GM18519 (cell line): ENCODE measurements around the gene NFIA.

ENCODE experiments used
- ATAC-seq: cut with Tn5 transposase; IDR thresholded peaks from one replicate; pipeline ENCODE4 v1.9.1; 2021; ENCODE audit warnings: mild to moderate bottlenecking, moderate library complexity; ENCODE audit not compliant: unreplicated experiment, low FRiP score

The NFIA gene

DNA sequence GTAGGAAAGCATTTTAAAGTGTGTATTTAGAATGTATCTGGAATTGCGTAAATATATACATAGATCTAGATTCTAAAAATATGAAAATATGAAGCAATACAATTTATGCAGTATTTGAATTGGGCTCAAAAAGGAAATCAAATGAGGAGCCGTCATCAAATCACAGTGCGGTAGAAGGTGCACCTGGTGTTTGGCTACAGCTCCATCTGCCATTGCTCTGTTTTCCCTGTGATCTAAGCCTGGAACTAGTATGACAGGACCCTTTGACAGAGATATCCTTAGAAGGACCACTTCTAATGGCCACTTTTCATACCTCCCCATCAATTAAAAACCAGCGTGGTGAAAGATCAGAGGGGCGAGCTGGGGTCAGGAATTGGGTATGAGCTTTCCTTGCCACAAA, 202.6 kb downstream of the NFIA start:
- no peak for ATAC-seq

DNA sequence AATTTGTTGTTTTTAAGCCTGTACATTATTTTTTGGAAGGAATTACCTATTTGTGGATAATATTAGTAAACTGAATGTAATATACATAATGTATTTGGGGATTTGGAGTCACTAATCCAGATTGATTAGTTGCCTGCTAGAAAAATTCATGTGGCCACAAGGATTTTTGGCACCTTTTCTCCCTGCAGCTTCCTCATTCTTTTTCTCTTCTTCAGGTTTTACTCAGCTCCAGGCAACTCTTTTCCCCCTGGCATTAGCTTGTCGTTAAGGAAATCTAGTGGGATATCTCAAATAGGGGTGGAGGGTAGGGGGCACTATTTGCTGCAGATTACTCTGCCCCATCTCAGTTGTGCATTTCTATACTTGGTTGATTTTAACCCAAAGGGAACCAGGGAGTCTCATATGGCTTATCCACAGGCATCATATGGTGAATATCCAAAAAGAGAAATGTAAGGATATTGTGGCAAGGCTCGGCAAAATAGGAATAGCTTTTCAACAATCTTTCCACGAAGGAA, 203.1 kb downstream of the NFIA start:
- no peak for ATAC-seq

DNA sequence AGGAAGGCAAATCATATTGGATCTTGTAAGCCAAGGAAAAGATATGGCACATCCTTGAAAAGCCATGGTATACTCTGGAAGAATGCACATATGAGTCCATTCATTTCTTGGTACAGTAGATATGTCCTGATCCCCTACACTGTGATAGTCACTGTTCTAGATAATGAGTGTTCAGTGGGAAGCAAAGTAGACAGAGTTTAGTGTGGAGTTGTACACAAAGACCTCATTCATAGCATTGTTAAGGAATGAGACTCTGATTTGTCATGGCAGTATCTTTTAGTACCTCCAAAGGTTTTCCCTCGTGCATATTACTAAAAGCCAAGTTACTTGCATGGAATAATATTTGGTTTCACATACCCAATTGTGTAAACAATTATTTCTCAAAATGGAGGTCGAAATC, 204.7 kb downstream of the NFIA start:
- ATAC-seq: no peak

DNA sequence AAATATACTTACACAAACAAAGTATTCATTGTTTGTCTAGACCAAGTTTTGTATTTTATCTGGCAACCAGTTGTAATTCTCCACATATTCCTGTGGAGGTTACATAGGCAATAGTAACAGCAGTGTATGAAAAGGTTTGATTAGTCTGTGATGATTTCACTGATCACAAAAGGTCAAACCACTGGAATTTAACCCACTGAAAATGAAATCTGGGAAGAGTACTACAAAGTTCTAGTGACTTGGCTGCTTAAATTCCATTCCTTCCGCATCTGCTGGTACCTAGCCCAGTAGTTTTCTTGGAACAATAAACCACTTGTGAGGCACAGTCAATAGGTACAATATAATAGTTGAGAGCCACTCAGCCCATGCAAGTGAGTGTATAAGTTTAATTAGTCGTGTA, 205.4 kb downstream of the NFIA start:
- ATAC-seq: no peak

DNA sequence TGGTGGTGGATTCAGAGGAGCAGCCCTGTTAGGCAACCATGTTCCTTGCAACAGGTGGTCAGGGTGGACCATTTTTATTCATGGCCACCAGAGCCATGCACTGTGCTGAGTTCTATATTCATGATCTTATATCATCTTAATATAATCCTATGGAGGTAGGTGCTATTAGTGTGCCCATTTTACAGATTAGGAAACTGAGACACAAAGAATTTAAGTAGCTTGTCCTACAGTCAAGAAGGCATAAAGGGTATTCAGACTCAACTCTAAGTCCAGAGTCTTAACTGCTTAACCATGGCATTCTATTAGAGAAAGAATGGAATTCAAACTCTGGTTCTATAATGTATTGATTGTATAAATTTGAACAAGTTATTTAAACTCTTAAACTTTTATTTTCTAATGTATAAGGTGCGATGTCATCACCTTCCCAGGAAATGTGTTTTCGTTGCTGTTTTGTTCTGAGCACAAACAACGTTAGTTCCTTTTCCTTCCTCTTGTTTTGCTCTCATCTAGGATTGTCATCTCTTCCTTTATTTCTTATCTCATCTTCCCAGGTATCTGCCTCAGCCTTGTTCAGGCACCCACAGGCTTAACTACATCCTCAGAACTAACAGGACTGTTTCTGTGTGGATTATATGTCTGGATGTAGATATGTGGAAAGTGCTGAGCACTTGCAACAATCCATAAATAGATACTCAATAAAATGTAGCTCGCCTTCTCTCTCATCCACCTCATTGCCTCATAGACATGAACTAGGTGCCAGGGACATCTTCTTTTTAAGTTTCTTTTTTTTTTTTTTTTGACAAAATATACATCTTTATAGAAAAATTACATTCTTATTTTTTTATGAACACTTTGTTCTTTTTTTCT, 207.1 kb downstream of the NFIA start:
- no peak for ATAC-seq

DNA sequence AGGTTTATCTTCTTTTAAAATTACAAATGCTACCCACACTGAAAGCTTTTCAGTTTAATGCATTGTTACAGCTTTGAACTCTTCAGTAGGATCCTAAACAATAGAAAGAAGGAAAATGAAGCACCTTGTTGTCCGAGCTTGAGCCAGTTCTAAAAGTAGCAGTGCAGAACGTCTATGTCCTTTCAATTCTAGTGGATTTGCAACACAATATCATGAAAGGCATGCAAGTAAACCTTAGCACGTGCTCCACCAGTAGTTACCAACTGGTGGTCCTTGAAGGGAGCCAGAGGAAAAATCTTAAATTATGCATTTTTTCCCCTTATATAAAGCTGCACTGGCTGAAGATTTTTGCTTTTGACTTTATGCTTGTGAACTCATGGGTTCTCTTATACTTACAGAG, 208.2 kb downstream of the NFIA start:
- ATAC-seq: no peak

DNA sequence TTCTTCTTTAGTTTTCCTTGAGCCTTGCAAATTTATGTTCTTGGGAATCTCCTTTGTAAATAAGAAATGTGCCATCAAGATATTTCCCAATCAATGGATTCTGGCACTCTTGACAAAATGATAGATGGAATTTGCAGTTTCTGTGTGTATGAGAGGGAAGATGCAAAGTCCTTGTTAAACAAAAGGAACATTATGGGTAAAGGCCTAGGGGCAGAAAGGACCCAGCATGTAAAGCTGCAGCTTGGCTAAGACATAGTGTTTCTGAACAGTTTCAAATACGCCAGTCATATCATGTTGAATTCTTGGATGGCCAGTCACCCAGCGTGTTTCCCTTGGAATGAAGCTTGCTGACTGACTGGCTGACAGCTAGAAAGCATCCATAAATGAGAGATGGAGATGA, 210.8 kb downstream of the NFIA start:
- ATAC-seq: no peak

DNA sequence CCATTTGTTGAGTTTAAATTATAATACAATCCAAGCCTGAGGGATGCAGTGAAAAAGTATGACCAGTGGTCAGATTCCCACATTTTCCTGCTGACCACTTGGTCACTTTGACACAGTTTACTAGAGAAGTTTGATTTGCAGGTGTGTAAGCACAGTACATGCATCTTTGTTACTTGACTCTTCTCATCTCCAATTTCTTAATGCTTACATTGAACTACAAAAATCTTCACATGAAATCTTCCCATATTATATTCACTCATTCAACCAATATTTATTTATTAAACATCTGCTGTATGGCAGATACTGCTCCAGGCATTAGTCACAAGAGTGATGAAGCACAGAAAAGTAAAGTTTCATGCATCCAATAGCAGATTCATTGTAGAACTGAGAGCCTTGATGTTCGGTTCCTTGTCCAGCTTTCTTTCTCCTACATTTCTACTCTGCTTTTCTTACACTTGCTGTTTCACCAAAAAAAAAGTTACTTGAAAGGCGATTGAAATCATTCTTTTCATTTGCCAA, 211.7 kb downstream of the NFIA start:
- no peak for ATAC-seq

DNA sequence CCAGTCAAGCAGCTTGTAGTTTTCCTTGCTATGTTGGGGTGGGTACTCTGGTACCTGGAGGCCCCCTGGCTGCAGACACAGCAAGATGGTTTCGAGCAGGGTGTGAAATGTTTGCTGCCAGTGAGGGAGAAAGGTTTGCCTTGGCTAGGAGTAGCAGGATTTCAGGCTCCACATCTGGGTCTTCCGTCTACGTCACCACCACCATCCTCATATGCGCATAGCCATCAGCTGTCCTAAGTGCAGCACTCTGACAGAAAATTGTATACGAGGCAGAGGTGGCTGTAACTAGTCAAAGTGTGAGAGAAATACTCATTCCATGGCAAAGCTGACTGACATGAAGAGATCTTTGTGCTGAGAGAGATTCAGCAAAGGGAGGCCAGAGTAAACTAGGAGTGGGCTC, 212.6 kb downstream of the NFIA start:
- no peak for ATAC-seq

DNA sequence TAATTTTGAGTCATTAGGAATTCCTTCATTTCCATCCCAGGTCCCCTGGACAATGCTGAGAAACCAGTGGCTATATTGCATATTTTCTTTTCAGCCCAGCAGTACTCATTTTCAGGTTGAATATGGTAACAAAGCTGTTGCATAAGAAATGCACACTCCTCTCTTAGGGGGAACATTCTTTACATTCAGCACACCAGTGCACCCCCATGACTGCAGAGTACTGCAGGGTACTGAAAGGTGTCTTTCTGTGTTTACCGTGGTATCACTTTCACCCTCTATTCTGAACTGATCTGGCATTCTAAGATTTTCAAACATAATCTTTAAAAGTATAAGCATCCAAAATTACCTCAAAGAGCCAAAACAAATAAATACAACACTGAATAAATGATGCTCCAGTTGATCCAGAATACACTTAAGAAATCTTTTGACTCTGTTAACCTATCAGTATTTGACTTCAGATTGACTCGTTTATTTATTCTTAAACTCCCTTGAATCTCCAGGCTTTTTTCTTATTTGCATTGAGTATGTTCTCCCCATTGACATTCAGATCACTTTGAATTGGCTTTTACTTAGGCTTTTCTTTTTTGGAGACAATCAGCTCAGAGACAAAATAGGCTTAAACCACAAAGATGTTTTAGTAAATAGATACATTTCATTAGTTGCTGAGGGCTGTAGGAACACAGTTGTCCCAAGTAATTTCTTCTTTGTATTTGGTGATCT, 213.6 kb downstream of the NFIA start:
- no peak for ATAC-seq

DNA sequence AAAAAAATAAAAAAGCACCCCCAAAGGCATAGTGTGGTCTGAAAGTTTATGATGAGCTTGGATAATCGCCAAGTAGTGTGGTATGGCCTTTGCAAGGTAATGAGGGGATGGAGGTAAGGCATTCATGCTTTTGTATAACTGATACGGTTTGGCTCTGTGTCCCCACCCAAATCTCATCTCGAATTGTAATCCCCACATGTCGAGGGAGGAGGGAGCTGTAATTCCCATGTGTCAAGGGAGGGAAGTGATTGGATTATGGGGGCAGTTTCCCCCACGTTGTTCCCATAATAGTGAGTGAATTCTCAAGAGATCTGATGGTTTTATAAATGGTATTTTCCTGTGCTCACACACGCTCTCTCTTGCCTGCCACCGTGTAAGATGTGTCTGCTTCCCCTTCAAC, 215.5 kb downstream of the NFIA start:
- no peak for ATAC-seq

DNA sequence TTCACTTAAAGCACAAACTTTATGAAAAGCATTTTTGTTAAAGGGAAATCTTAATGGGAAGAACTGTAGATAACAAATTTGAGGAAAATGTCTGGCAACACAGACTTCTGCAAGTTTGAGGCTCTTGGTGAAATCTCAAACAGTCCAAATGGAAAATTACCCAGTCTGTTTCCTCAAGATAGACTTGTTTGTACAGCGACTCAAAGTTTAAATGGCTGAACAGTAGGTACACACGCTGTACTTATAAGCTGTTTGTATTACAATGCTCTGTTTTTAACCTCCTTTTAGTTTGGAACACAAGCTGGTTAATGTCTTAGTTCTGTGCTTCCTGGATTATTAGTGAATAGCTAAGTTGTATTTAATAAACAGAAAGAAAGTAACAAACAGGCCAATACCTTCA, 217.1 kb downstream of the NFIA start:
- ATAC-seq: no peak

DNA sequence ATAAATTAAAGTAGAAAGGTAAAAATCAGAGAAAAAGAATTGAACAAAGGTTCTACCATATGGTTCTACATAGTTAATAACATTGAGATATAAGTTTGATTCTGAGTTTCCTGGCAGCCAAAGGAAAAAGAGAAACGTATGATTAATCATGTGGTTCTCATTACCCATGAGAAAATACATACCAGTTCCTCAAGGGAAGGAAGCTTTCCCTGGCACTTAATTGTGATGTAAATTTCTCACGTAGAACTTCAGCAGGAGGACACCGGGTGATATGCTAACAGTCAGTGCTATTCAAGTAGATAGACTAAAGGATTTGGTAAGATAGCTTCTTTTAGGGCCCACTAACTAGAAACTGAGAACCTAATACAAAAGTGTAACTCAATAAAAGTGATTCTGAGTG, 218.5 kb downstream of the NFIA start:
- ATAC-seq: no peak

DNA sequence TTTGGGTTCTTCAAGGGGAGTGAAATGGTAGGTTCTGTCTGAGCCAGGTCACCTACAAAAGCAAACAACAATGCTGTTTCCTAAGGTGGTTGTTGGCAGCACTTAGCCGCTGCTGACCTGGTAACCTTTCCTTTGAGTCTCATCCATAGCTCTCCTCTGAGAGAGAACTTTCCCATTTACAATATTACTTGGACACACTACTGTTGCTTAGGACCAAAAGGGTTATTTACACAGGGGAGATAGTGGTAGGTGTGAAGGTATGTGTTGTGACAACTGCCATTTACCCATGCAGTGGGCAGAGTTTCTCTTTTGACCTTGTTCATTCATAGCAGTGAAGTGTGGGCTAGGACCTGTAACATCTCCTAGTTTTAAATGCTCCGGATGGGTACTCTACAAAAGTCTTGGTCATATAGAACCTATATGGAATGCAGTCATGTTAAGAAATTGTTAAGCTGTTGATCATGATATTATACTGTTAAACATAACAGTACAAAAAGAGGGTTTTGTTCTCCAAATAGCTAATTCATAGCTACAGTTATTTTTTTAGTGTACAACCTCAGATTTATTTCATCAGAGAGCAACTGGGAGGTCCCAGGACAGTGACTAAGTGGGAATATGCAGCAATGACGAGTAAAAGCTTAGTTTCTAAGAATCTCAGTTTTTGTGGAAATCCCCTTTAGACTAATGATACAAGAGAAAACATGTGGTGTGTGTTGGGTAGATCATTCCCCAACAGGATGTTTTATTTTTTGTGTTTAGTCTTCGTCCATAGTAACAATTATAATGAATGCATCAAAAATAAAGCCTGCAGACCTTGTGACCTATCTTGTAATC, 219.7 kb downstream of the NFIA start:
- no peak for ATAC-seq

DNA sequence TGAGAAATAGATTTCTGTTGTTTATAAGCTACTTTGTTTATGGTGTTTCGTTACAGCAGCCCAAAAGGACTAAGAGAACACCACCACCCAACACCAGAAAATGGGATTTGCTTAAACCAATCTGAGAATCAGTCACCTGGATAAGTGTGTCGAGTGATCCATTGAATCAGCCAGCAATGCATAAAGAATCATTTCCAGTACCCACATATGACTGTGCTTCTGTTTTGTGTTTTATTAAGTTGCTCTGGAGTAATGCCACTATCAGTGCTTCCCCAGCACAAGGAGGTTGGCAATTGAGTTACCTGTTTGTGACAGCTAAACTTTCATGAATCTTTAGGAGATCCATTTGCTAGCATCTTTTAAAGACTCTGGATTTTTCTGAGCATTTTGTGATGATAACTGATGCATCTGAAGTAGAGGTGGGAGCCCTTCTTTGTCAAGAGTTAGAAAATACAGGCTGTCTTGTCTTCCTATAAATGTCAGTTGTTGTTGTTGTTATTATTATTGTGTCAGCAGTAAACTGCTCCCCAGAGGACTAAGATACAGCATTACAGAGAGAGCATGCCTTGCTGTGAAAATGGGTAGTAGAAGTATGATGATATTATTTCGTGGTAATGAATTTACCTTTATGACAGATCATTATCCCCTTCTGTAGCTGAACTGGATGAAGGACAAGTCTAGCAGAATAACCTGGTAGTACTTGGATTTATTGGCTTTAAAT, 225.2 kb downstream of the NFIA start:
- no peak for ATAC-seq

DNA sequence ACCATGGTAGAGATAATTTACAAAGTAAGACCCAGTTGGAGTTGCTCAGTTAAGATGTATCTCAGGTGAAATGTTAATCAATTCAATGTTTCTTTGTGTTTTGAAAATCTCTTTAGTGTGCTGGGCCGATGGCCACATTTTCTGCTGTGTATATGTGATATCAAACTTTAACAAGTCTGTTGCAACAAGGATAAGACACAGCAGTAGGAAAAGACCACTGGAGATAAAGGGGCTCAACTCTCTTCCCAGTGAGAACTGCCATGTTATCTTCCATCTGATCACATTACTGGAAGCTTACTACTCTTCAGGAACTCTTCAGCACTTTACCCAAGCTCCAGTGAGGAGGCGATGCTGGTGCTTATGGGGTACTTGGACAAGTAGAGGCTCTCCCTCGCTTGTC, 227.7 kb downstream of the NFIA start:
- ATAC-seq: no peak

DNA sequence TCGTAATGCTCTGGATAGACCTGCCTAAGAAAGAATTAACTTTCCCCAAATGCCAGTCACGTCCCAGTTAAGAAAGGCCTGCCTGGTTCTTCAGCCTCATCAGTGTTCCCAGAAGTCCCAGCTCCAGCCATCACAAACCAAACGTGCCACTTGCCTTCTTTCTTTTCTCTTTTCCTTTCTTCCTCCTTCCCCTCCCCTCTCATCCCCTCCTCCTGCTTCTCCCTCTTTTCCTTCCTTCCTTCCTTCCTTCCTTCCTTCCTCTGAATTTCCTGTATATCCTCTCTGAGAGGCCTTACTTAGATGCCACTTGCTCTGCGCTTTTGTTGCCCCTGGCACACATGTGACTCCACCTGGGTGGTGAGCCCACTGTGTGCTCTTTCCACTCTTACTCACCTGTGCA, 228.2 kb downstream of the NFIA start:
- ATAC-seq: no peak

DNA sequence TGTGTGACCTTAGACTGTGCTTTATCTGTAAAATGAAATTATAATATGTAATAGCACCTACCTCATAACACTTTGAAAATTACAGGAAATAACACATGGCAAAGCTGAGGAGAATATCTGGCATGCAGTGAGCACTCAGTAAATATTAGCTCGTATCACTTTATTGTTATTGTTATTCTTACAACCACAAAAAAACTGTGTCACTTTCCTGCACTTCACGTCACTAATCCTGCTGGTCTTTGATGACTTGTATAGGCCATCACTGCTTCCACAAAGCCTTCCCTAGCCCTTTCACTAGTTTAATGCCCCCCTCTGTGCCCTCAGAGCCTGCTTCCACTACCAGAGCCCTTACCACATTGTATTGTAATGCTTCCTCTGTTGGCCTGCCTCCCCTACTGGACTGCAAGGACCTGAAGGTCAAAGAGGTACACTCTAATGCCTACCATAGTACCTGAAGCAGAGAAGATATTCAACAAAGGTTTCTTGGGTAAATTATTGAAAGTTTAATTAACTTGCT, 231.6 kb downstream of the NFIA start:
- no peak for ATAC-seq

DNA sequence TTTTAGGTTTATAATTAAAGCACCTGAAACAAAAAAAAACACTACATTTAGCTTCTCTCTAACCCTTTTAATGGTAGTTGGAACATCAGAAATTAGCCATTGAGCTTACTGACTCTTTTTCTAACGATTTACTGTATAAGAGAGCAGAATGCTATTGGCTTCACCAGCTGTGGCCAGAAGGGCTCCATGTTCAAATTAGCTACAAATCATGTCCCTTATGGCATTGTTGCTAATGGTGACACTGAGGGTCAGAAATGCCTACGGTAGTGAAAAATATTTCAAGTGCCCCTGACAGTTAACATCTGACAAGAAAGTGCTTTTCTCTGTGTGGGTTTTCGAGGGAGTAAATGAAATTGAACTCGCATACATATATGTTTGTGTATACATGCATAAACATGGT, 232.7 kb downstream of the NFIA start:
- no peak for ATAC-seq

DNA sequence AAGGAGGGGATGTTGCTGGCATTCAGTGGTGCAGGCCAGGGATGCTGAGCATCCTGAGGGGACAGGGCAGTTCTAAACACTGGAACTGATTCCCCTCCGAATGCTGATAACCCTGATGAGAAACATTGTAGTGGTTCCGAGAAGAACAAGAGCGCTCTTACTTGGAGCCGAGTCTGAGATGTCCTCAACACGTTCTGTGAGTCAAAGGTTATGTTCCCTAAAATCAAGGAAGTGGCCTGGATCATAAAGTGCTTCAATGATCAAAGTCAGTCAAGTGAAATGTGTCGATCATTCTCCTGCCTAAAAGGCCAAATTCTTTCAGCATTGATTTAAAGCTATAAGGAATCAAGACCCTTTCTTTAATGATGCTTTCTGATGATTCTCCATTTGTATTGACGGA, 234.1 kb downstream of the NFIA start:
- ATAC-seq: no peak
